Hematopoietic multipotent progenitor cell treated with erythropoietin and hydrocortisone succinate and interleukin-3 and kit ligand, for 6 days (in vitro differentiated cells): ENCODE measurements around the gene ZSCAN5A.
"Not testable (repeated sequence)": the region's sequence is repeated elsewhere in the genome, so short reads cannot be mapped to it uniquely, and the experiment has no call there.

Experiments used
- DNase-seq: peaks from one replicate; pipeline ENCODE4 v3.0.0-alpha.2; 2015

ZSCAN5A gene

GRCh38 chr19:56271151-56271550, 43.5 kb downstream of the ZSCAN5A start:
- no peak for DNase-seq

GRCh38 chr19:56270676-56271075, 44.0 kb downstream of the ZSCAN5A start:
- peak; percentile 84 for DNase-seq

- DNase-seq: no peak
These were observed 45.3 kb downstream of the ZSCAN5A start for GRCh38 chr19:56269348-56269747.

- DNase-seq: no peak
These were observed 48.6 kb downstream of the ZSCAN5A start for GRCh38 chr19:56266051-56266450.

- peak; percentile 25 for DNase-seq
These were observed 51.3 kb downstream of the ZSCAN5A start for GRCh38 chr19:56263319-56263718.

- DNase-seq: not testable (repeated sequence)
These were observed 52.7 kb downstream of the ZSCAN5A start for GRCh38 chr19:56261932-56262331.

- no peak for DNase-seq
These were observed 53.5 kb downstream of the ZSCAN5A start for GRCh38 chr19:56261145-56261544.

- no peak for DNase-seq
These were observed 56.4 kb downstream of the ZSCAN5A start for GRCh38 chr19:56258272-56258671.

GRCh38 chr19:56253737-56254136, 60.9 kb downstream of the ZSCAN5A start:
- DNase-seq: peak; percentile 94

GRCh38 chr19:56252699-56253422, 61.8 kb downstream of the ZSCAN5A start:
- peak; percentile 88 for DNase-seq

- DNase-seq: peak; percentile 91
These were observed 65.8 kb downstream of the ZSCAN5A start for GRCh38 chr19:56248736-56249338.

- not testable (repeated sequence) for DNase-seq
These were observed 68.9 kb downstream of the ZSCAN5A start for GRCh38 chr19:56245764-56246163.

GRCh38 chr19:56245121-56245740, 69.4 kb downstream of the ZSCAN5A start:
- DNase-seq: no peak

- DNase-seq: no peak
These were observed 91.2 kb downstream of the ZSCAN5A start for GRCh38 chr19:56223481-56223880.

GRCh38 chr19:56222901-56223300, 91.7 kb downstream of the ZSCAN5A start:
- no peak for DNase-seq

GRCh38 chr19:56221851-56222250, 92.8 kb downstream of the ZSCAN5A start:
- DNase-seq: no peak

GRCh38 chr19:56221442-56221841, 93.2 kb downstream of the ZSCAN5A start:
- DNase-seq: peak; percentile 39

- DNase-seq: no peak
These were observed 95.7 kb downstream of the ZSCAN5A start for GRCh38 chr19:56218961-56219360.

- peak; percentile 10 for DNase-seq
These were observed 97.3 kb downstream of the ZSCAN5A start for GRCh38 chr19:56217039-56217949.

GRCh38 chr19:56211718-56212117, 102.9 kb downstream of the ZSCAN5A start:
- DNase-seq: no peak

GRCh38 chr19:56210036-56210435, 104.6 kb downstream of the ZSCAN5A start:
- DNase-seq: not testable (repeated sequence)

GRCh38 chr19:56209091-56209490, 105.5 kb downstream of the ZSCAN5A start:
- no peak for DNase-seq

- not testable (repeated sequence) for DNase-seq
These were observed 107.1 kb downstream of the ZSCAN5A start for GRCh38 chr19:56207581-56207980.
